ENCODE results near the gene PCBP3.
"Not testable (repeated sequence)": the region's sequence is repeated elsewhere in the genome, so short reads cannot be mapped to it uniquely, and the experiment has no call there.

The PCBP3 gene

DNA sequence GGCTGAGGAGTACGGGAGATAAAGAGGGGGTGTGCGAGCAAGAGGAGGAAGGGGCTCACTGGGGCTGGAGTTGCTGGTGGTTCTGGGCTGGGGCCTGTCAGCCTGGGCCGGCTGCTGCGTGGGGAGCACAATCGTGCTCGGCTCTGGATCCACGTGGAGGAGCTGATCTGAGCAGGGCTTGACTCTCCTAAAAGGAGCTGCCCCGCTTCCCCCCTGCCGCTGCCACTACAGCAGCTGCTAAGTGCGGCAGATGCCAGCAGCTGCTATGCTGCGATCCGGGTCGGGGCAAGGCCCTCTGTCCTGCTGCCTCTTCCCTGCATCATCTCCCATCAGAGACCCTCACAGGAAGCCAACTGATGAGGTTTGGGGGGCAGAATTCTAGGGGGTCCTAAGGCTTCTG lies 165.9 kb downstream of the PCBP3 start:
- Histone ChIP-seq H3K27me3 (ENCODE audit: insufficient read depth, low read length, poor library complexity) (no peaks in the 10 kb centered on the region), H3K79me2 (ENCODE audit: insufficient read depth, low read length) (no peaks in the 10 kb centered on the region), H3K36me3 (ENCODE audit: insufficient read depth, low read length) (no peaks in the 10 kb centered on the region), H2AFZ (ENCODE audit: low read depth, low read length) (no peak overlapping the region), H3K4me2 (ENCODE audit: insufficient read depth, low read length) (no peak overlapping the region), H3K9me3 (ENCODE audit: insufficient read depth, low read length, severe bottlenecking) (no peaks in the 10 kb centered on the region), H3K27ac (ENCODE audit: low read length) (no peak overlapping the region), H3K9ac (ENCODE audit: low read depth, low read length) (no peak overlapping the region), H3K4me3 (ENCODE audit: low read depth in 1 of 2, low read length in 2 of 2) (no peak overlapping the region), H3K4me1 (ENCODE audit: insufficient read depth, low read length) (no peaks in the 10 kb centered on the region), H4K20me1 (ENCODE audit: insufficient read depth, low read length) (0 out of 2 replicates have a peak, but pooled peaks cover 10% of the 10 kb centered on the region)
- DNase-seq: no peak
- ATAC-seq (ENCODE audit: insufficient read depth, low read depth): no peak
- TF ChIP-seq EZH2 (IDR thresholded peaks at IDR 0.05; ENCODE audit: borderline replicate concordance, low read depth, low read length, severe bottlenecking): no peak
- TF ChIP-seq, protein P1, sequence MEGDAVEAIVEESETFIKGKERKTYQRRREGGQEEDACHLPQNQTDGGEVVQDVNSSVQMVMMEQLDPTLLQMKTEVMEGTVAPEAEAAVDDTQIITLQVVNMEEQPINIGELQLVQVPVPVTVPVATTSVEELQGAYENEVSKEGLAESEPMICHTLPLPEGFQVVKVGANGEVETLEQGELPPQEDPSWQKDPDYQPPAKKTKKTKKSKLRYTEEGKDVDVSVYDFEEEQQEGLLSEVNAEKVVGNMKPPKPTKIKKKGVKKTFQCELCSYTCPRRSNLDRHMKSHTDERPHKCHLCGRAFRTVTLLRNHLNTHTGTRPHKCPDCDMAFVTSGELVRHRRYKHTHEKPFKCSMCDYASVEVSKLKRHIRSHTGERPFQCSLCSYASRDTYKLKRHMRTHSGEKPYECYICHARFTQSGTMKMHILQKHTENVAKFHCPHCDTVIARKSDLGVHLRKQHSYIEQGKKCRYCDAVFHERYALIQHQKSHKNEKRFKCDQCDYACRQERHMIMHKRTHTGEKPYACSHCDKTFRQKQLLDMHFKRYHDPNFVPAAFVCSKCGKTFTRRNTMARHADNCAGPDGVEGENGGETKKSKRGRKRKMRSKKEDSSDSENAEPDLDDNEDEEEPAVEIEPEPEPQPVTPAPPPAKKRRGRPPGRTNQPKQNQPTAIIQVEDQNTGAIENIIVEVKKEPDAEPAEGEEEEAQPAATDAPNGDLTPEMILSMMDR (IDR thresholded peaks at IDR 0.05; ENCODE audit: borderline replicate concordance, extremely low read depth, low read length, poor library complexity, severe bottlenecking): no peak

DNA sequence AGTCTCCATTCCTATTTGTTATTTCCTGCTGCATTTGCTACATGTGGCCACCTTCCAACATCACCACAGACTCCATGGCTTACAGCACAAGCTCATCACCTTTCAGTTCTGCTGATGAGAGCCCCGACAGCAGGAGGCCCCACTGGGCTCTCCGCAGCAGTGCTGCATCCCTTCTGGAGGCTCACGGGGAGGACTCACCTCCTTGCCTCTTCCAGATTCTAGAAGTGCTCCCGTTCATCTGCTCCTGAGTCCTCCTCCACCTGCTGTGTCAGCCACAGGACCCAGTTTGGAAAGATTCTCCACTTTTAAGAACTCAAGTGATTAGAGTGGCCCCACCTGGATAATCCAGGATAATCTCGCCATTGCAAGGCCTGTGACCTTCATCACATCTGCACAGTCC lies 167.6 kb downstream of the PCBP3 start:
- H2AFZ ChIP-seq (ENCODE audit: low read depth, low read length): no peak overlapping the region
- H3K4me3 ChIP-seq (ENCODE audit: low read depth in 1 of 2, low read length in 2 of 2): no peak overlapping the region
- H3K27ac ChIP-seq (ENCODE audit: low read length): no peak overlapping the region
- TF ChIP-seq, protein P1 (IDR thresholded peaks at IDR 0.05; ENCODE audit: borderline replicate concordance, extremely low read depth, low read length, poor library complexity, severe bottlenecking): no peak
- TF ChIP-seq EZH2 (IDR thresholded peaks at IDR 0.05; ENCODE audit: borderline replicate concordance, low read depth, low read length, severe bottlenecking): no peak
- H3K9ac ChIP-seq (ENCODE audit: low read depth, low read length): no peak overlapping the region
- H3K9me3 ChIP-seq (ENCODE audit: insufficient read depth, low read length, severe bottlenecking): no peaks in the 10 kb centered on the region
- H3K79me2 ChIP-seq (ENCODE audit: insufficient read depth, low read length): no peaks in the 10 kb centered on the region
- no peaks in the 10 kb centered on the region for H3K27me3 ChIP-seq (ENCODE audit: insufficient read depth, low read length, poor library complexity)
- no peak for ATAC-seq (ENCODE audit: insufficient read depth, low read depth)
- no peaks in the 10 kb centered on the region for H3K36me3 ChIP-seq (ENCODE audit: insufficient read depth, low read length)
- no peaks in the 10 kb centered on the region for H3K4me1 ChIP-seq (ENCODE audit: insufficient read depth, low read length)
- H4K20me1 ChIP-seq (ENCODE audit: insufficient read depth, low read length): 0 out of 2 replicates have a peak, but pooled peaks cover 4% of the 10 kb centered on the region
- no peak for DNase-seq
- H3K4me2 ChIP-seq (ENCODE audit: insufficient read depth, low read length): no peak overlapping the region

DNA sequence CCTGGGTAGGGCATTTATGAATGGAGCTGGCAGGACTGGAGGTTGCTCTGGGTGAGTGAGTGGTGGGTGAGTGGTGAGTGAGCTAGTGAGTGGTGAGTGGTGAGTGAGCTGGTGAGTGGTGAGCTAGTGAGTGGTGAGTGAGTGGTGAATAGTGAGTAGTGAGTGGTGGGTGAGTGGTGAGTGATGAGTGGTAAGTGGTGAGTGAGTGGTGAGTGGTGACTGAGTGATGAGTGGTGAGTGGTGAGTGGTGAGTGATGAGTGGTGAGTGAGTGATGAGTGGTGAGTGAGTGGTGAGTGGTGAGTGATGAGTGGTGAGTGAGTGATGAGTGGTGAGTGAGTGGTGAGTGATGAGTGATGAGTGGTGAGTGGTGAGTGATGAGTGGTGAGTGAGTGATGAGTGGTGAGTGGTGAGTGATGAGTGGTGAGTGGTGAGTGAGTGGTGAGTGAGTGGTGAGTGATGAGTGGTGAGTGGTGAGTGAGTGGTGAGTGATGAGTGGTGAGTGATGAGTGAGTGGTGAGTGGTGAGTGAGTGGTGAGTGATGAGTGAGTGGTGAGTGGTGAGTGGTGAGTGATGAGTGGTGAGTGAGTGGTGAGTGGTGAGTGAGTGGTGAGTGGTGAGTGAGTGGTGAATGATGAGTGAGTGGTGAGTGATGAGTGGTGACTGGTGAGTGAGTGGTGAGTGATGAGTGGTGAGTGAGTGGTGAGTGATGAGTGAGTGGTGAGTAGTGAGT lies 170.8 kb downstream of the PCBP3 start:
- not testable (repeated sequence) for H3K4me1 ChIP-seq (ENCODE audit: insufficient read depth, low read length); ATAC-seq (ENCODE audit: insufficient read depth, low read depth); H3K4me2 ChIP-seq (ENCODE audit: insufficient read depth, low read length); DNase-seq; H3K9ac ChIP-seq (ENCODE audit: low read depth, low read length); H3K36me3 ChIP-seq (ENCODE audit: insufficient read depth, low read length); H3K27ac ChIP-seq (ENCODE audit: low read length); H3K9me3 ChIP-seq (ENCODE audit: insufficient read depth, low read length, severe bottlenecking); H3K79me2 ChIP-seq (ENCODE audit: insufficient read depth, low read length); H3K4me3 ChIP-seq (ENCODE audit: low read depth in 1 of 2, low read length in 2 of 2); H2AFZ ChIP-seq (ENCODE audit: low read depth, low read length); H4K20me1 ChIP-seq (ENCODE audit: insufficient read depth, low read length); H3K27me3 ChIP-seq (ENCODE audit: insufficient read depth, low read length, poor library complexity)

DNA sequence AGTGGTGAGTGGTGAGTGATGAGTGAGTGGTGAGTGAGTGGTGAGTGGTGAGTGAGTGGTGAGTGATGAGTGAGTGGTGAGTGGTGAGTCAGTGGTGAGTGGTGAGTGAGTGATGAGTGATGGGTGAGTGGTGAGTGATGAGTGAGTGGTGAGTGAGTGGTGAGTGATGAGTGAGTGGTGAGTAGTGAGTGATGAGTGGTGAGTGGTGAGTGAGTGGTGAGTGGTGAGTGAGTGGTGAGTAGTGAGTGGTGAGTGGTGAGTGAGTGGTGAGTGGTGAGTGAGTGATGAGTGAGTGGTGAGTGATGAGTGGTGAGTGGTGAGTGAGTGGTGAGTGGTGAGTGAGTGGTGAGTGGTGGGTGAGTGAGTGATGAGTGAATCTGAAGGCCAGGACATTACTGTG lies 172.3 kb downstream of the PCBP3 start:
- not testable (repeated sequence) for H3K9ac ChIP-seq (ENCODE audit: low read depth, low read length); H3K27me3 ChIP-seq (ENCODE audit: insufficient read depth, low read length, poor library complexity); H3K4me2 ChIP-seq (ENCODE audit: insufficient read depth, low read length); H3K27ac ChIP-seq (ENCODE audit: low read length); H3K9me3 ChIP-seq (ENCODE audit: insufficient read depth, low read length, severe bottlenecking); H3K36me3 ChIP-seq (ENCODE audit: insufficient read depth, low read length); ATAC-seq (ENCODE audit: insufficient read depth, low read depth); H3K79me2 ChIP-seq (ENCODE audit: insufficient read depth, low read length); H4K20me1 ChIP-seq (ENCODE audit: insufficient read depth, low read length); DNase-seq; H2AFZ ChIP-seq (ENCODE audit: low read depth, low read length); H3K4me3 ChIP-seq (ENCODE audit: low read depth in 1 of 2, low read length in 2 of 2); H3K4me1 ChIP-seq (ENCODE audit: insufficient read depth, low read length)
